HG03439 (cell line): ENCODE data around the gene SMIM23.

Source experiments
- ATAC-seq: cut with Tn5 transposase; IDR thresholded peaks from one replicate; pipeline ENCODE4 v1.9.1; 2021; ENCODE audit warnings: mild to moderate bottlenecking, moderate library complexity; ENCODE audit not compliant: unreplicated experiment

Gene SMIM23

DNA sequence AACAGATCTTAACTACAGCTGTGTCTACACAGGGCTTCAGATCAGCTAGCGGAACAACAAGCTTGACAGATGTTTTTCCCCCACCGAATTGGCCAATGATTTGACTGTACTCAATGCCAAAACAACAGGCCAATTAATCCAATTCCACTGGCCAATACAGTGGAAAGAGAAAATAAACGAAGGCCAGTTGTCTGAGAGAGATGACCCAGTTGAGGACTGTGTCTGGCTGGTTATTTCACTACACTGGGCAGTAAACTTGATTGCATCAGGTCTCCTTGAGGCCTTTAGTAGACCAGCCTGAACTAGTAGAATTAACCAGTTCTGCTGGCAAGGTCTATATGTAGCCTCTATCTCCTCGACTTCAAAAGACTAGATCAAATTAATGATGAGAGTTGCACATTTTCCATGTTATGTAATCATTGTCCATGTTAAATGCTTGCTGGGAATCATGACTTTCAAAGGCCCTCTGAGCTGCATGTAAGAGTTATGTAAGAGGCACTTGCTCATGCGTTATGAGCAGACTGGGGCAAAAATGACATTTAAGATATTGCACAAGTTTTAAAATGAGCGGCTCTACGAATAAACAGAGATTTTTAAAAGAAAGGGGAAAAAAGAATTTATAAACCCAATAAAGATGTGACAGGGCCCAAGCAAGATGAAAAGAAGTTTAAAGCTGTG is 28.3 kb downstream of the SMIM23 start:
- ATAC-seq: no peak

DNA sequence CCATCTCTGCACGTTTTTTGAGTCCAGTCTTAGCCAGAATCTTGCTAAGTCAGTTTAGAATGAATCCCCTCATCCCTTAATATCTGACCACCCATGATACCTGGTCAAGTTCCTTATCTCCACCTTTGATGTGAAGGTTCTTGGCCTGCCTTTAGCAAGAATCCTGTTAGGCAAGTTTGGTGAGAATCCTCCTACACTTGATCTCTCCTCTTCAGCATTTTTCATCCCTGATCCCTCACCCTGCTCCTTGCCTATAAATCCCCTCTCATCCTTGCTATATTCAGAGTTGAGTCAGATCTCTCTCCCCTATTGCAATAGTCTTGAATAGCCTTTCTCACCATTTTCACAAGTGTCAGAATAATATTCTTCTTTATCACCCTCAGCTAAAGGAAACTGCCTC is 31.0 kb downstream of the SMIM23 start:
- no peak for ATAC-seq

DNA sequence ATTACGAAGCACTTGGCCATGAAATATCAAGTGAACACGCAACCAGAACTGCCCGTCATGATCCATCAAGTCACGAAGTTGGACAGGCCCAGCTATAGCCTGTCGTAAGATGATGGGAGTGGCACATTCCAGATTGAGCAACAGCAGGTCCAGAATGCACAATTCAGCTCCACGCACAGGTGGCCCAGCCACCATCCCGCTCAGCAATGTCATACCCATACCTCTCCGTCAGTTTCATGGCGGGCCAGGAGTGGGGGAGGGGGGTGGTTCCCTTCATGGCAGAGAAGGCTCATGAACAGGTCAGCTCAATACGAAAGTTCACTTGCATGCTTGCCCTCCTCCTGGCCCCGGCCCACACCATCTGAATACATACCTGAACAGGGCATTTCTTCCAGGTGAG is 34.9 kb downstream of the SMIM23 start:
- ATAC-seq: no peak

DNA sequence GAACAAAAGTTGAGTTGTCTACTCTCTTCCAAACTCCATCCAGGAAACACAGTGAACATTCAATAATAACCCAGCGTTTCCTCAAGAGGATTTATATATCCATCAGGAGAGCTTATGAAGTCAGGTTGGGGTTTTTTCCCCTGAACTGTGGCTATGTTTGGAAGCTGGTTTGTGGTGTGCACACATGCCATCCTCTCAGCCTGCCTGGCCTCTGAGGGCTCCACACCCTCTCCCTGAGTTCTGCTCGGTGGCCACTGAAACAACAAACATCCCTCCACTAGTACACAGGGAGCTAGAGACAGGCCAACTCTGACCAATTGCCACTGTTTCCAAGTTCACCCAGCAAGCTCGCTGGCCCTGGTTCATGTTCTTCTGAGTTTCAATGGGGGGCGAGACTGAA is 35.7 kb downstream of the SMIM23 start:
- ATAC-seq: no peak

DNA sequence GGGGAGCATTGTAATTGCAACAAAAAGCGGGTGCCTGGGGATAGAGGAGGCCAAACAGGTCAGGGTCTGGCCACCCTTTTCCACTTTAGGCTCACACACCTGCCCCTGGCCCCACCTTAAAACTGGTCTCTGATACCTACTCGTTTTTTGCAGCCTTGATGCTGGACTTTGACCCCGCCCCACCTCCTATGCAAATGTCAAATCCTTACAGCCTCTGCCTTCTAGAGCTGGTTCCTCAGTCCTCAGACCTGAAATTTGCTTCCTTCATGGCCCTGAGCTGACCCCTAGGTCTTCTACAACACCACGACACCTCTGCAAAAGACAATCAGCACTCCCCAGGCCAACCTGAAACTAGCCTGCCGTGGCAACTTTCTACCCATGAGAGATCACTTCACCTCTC is 37.7 kb downstream of the SMIM23 start:
- ATAC-seq: no peak

DNA sequence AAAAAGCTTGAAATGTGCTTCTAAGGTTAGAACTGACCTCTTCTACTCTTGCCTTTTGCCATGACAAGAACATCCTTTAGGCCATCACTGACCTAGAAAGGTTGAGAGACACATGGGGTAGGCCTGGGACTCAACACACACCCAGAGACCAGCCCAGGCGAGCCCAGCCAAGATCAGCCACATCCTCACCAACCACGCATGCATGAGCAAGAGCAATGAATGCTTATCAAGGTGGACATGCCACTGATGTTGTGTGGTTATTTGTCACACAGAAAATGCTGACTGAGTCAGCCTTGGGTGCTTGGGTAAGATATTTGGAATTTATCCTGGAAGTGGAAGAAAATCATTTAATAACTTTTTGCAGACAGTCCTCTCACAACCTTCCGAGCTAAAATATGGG is 39.4 kb downstream of the SMIM23 start:
- ATAC-seq: no peak

DNA sequence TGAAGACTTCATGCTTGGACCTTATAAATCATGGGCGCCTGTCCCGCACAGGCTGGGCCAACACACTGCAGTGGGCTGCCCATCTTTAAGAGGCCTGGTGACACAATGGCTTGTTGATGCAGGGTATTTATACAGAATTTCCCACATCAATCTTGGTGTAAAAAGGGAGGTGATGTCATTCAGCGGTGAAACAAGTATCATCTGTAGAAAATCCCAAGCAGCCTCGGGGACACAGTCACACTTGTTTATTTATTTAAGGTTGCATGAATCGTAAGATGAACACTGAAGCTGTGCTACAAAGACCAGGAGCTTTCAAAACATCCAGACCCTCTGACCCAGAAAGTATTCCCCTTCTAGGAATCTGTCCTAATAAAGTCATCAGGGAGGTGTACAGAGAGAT is 40.5 kb downstream of the SMIM23 start:
- ATAC-seq: no peak

DNA sequence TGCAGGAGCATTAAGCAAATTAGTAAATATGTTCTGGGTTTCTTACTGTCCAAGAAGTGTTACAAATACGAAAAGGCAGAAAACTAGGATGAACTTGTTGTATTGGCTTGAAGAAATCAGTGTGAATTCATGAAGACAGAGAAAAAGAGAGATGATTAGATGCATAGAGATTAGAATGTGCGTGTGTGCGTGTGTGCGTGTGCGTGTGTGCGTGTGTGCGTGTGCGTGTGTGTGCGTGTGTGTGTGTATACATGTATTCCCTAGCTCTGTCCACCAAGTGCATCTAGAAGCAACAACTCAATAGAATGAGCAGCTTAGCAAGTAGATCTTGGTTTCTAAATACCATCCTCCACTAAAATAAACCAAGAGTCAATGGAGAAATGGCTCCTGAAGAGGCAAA is 41.5 kb downstream of the SMIM23 start:
- no peak for ATAC-seq

DNA sequence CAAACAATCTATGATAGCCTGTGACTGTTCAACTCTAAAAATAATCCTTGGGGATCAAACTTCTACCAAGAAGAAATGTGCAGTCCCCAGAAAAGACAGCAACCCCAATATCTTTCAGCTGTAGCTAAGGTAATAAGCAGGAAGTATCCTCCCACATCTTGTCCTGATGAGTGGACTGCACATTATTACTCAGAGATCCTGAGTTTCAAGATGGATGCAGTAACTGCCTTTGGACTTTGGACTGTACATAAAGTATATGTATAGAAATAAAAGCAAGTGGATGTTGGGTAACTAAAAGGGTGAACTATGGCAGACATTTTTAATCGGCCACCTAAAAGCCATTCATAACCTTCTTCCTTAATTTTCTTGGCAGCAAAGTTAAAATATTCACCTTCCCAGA is 45.1 kb downstream of the SMIM23 start:
- ATAC-seq: no peak

DNA sequence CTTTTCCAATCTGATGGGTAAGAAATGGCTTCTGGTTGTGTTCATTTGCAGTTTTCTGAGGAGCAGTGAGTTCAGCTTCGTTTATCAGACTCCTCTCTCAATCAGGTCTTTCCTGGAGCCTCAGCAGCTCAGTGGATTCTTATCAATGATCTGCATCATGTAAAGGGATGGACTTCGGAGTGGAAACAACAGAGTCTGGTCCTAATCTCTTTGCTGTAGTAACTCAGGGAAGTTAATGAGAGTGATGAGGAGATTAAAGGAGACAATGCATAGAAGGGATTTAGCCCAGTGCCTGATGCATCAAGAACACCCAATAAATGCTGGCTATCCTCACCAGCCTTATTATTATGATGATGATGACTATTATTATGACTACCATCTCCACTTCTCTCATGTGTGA is 47.2 kb downstream of the SMIM23 start:
- ATAC-seq: no peak

DNA sequence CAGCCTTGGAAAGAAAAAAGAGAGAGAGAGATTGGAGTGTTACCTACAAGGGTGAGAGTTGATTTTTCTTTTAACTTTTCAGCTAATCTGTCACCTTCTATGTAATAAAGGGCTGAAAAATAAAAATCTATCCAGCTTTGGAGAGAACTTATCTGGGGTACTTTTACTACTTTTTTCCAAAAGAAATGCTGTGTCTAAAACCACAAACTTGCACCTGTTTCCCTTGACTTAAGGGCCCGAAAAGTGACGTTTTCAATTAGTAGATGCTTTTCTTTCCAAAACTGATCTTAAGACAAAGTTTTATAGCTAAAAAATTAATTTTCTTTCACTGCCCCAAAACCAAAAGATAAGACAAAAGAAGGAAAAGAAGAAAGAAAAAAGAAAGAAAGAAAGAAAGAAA is 48.8 kb downstream of the SMIM23 start:
- no peak for ATAC-seq

DNA sequence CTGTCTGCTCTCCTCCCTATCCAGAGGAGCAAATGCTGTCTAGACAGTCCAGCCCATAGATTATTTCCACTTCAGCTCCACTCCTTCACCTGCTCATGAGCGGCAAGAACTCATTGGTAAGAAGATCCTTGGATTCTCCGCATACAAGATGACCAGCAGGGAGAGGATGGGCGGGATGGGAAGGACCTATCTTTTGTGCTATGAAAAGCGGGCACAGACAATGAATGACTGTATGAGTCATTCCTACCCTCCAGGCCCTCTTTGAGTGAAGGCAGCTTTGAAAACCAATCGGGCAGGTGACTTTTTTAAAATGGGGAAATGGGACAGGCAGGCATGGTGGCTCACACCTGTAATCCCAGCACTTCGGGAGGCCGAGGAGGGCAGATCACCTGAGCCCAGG is 49.4 kb downstream of the SMIM23 start:
- no peak for ATAC-seq

DNA sequence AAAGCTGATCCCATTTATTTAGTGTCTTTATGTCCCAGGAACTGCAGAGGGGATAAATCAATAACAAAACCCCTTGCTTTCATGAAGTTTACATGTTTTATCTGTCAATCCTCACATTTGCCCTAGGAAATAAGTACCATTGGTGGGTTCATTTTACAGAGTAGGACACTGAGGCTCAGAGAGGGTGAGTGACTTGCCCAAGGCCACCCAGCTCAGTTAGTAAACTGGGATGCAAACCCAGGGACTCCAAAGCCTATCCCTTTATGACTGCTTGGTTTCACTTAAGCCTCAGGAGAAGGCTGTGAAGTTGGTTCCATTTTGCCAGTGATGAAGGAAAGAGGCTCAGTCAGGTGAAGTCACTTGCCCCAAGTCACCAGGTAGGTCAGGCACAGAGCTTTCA is 51.9 kb downstream of the SMIM23 start:
- ATAC-seq: no peak

DNA sequence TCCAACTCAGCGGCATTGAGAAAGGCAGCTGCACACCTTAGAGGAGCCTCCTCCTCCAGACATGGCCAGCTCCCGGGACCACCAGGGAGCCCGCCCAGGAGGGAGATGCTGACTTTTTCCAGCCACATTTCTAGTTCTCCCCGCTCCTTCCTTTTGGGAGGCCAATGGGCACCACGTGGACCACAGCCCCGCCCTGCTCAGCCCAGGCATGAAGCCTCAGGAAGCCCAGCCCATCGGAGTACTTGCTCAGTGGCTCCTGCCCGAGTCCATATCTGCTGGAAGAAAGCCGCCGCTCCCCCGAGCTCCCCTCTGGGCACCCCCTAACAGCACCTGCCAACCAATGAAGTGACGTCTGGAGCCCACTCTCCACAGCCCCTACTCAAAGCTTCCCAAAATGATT is 52.4 kb downstream of the SMIM23 start:
- no peak for ATAC-seq

DNA sequence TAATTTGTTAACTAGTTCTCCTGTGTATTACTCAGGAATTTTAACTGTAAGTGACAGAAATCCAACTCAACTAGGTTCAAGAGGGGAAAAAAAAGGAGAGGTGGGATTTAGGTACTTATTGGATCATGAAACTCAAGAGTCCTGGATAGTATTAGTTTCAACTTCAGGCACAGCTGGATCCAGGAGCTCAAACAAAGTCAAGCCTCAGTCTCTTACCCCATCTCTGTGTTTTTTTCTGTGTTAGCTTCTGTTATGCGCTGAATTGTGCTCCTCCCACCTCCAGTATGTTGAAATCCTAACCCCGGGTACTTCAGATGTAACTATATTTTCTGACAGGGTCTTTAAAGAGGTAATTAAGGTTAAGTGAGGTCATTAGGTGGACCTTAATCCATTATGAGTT is 53.5 kb downstream of the SMIM23 start:
- ATAC-seq: no peak

DNA sequence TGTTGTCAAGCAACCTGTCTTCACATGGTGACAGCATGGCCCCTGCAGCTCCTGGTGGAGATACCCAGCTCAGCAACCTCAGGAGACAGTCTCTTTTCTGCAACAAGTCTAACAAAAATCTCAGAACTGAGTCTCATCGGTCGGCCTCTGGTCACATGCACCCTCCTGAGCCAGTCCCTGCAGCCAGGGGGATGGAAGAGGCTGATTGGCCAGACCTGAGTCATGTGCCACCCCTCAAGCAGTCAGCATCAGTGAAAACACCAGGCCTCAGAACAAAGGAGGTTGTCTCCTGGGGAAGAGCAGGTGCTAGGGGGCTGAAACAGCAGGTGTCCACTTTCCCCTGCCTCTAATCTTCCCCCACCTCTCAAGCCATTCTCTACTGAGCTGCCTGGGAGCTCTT is 54.4 kb downstream of the SMIM23 start:
- no peak for ATAC-seq
